ENCODE measurements around the gene KDM4C.

- no peak for TF ChIP-seq CTCF (IDR thresholded peaks at IDR 0.05)
- no peak for TF ChIP-seq POLR2AphosphoS5 (IDR thresholded peaks at IDR 0.05; ENCODE audit: low read depth, low read length)
Observed at GRCh38 chr9:6973089-6973488, 215.3 kb downstream of the KDM4C start.
